ENCODE measurements around the gene TTC31. TPM values are rescaled to one million over a fixed set of nuclear protein-coding genes. Genes with fewer than 3 reads are reported as not detected.
A peak's percentile ranks its signal among the peaks of the same experiment; 100 is the strongest.

Gene TTC31
- total RNA-seq, 1 experiment from 2014 or later: 38.3 TPM

DNA sequence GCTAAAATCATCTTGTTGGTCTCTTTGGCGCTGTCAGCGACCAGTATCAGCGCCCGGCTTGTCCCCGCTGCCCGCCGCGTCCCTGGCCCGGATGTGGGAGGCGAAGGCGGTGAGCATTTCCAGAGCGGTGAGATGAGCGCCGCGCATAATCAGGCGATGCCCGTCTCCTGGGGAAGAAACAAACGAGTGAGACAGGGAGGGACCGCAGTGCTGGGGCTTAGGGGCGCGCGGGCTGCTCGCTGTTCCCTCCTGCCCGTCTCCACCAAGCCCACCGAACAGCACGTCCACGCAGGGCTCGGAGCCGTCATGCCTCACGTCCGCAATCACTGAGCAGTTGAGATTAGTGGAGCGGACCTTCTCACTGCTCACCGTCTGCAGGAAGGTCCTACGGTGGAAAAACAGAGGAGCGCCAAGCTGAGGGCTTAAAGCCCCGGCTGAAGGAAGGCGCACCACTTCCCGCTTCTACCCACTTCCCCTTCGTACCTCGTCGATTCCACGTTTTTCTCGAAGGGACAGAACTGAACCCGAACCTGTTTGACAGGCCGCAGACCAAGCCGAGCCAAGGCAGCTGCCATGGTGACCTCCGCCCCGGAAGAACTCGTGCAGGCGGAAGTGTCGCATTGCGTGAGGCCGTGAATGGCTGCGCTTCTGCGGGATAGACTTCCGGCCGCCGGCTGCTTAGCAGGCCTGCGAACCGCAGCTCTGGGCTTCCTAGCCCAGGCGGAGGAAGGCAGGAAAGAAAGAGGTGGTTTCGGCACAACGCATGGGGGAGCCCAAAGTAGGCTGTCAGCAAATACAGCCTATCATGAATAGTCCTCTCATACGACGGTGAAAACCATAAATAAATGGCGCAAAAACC is 10.6 kb upstream of the TTC31 start, which contains the start of gene MRPL53:
Gene MRPL53, minus strand, starts transcription at position 595 of the 859 bp plus-strand sequence. Its CDS starts 20 bp downstream, at position 575.
- Mint-ChIP-seq H3K27ac (peak within 1 kb of the TSS; percentile 99), H3K4me3 (peak within 1 kb of the TSS; percentile 96), H3K36me3 (peaks cover 14% of the 10 kb centered on the region), H3K9me3 (no peaks in the 10 kb centered on the region), H3K4me1 (peaks cover 11% of the 10 kb centered on the region), H3K27me3 (ENCODE audit: low read depth) (no peaks in the 10 kb centered on the region)
- ChIA-PET CTCF (interaction anchor here (1.0 to 2.7 kb wide), 6 partner anchors 10 to 137 kb away, joined by 3 to 23 read pairs (median 4); partner anchors contain the start of genes CCDC142, TTC31 and WBP1), POLR2A (interaction anchor here (0.6 to 1.5 kb wide), 7 partner anchors 8 to 222 kb away, joined by 3 to 9 read pairs (median 4); partner anchors contain the start of genes AUP1, CCDC142, HTRA2 and WBP1)
- DNase-seq (ENCODE audit: low spot score) (peak; percentile 94), ATAC-seq (peak; percentile 88)
- TF ChIP-seq, protein P1, sequence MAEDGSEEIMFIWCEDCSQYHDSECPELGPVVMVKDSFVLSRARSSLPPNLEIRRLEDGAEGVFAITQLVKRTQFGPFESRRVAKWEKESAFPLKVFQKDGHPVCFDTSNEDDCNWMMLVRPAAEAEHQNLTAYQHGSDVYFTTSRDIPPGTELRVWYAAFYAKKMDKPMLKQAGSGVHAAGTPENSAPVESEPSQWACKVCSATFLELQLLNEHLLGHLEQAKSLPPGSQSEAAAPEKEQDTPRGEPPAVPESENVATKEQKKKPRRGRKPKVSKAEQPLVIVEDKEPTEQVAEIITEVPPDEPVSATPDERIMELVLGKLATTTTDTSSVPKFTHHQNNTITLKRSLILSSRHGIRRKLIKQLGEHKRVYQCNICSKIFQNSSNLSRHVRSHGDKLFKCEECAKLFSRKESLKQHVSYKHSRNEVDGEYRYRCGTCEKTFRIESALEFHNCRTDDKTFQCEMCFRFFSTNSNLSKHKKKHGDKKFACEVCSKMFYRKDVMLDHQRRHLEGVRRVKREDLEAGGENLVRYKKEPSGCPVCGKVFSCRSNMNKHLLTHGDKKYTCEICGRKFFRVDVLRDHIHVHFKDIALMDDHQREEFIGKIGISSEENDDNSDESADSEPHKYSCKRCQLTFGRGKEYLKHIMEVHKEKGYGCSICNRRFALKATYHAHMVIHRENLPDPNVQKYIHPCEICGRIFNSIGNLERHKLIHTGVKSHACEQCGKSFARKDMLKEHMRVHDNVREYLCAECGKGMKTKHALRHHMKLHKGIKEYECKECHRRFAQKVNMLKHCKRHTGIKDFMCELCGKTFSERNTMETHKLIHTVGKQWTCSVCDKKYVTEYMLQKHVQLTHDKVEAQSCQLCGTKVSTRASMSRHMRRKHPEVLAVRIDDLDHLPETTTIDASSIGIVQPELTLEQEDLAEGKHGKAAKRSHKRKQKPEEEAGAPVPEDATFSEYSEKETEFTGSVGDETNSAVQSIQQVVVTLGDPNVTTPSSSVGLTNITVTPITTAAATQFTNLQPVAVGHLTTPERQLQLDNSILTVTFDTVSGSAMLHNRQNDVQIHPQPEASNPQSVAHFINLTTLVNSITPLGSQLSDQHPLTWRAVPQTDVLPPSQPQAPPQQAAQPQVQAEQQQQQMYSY (CRISPR knock-in tag; IDR thresholded peaks at IDR 0.05): no peak
- TF ChIP-seq GABPB1 (CRISPR knock-in tag; IDR thresholded peaks at IDR 0.05) (peak; percentile 96), ZBTB21 (CRISPR knock-in tag; IDR thresholded peaks at IDR 0.05; ENCODE audit: borderline replicate concordance) (peak; percentile 91), ATF1 (CRISPR knock-in tag; IDR thresholded peaks at IDR 0.05) (peak; percentile 91), HMGA2 (CRISPR knock-in tag; IDR thresholded peaks at IDR 0.05) (no peak), KAT7 (CRISPR knock-in tag; IDR thresholded peaks at IDR 0.05; ENCODE audit: borderline replicate concordance) (peak; percentile 92; the same call in 1 of the 2 replicates), PRRX2 (CRISPR knock-in tag; IDR thresholded peaks at IDR 0.05) (no peak), GRHL2 (CRISPR knock-in tag; IDR thresholded peaks at IDR 0.05; ENCODE audit: insufficient replicate concordance, severe bottlenecking) (no peak), ZNF396 (CRISPR knock-in tag; IDR thresholded peaks at IDR 0.05; ENCODE audit: borderline replicate concordance) (no peak), TP53 (CRISPR knock-in tag; IDR thresholded peaks at IDR 0.05) (no peak; the same call in 1 of the 2 replicates), CREM (CRISPR knock-in tag; IDR thresholded peaks at IDR 0.05) (peak; percentile 67; the same call in 1 of the 2 replicates)
- TF ChIP-seq, protein P2, sequence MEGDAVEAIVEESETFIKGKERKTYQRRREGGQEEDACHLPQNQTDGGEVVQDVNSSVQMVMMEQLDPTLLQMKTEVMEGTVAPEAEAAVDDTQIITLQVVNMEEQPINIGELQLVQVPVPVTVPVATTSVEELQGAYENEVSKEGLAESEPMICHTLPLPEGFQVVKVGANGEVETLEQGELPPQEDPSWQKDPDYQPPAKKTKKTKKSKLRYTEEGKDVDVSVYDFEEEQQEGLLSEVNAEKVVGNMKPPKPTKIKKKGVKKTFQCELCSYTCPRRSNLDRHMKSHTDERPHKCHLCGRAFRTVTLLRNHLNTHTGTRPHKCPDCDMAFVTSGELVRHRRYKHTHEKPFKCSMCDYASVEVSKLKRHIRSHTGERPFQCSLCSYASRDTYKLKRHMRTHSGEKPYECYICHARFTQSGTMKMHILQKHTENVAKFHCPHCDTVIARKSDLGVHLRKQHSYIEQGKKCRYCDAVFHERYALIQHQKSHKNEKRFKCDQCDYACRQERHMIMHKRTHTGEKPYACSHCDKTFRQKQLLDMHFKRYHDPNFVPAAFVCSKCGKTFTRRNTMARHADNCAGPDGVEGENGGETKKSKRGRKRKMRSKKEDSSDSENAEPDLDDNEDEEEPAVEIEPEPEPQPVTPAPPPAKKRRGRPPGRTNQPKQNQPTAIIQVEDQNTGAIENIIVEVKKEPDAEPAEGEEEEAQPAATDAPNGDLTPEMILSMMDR (IDR thresholded peaks at IDR 0.05): no peak
- TF ChIP-seq, protein P3, sequence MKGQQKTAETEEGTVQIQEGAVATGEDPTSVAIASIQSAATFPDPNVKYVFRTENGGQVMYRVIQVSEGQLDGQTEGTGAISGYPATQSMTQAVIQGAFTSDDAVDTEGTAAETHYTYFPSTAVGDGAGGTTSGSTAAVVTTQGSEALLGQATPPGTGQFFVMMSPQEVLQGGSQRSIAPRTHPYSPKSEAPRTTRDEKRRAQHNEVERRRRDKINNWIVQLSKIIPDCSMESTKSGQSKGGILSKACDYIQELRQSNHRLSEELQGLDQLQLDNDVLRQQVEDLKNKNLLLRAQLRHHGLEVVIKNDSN (CRISPR knock-in tag; IDR thresholded peaks at IDR 0.05): no peak; the same call in 1 of the 2 replicates
- TF ChIP-seq, protein P4, sequence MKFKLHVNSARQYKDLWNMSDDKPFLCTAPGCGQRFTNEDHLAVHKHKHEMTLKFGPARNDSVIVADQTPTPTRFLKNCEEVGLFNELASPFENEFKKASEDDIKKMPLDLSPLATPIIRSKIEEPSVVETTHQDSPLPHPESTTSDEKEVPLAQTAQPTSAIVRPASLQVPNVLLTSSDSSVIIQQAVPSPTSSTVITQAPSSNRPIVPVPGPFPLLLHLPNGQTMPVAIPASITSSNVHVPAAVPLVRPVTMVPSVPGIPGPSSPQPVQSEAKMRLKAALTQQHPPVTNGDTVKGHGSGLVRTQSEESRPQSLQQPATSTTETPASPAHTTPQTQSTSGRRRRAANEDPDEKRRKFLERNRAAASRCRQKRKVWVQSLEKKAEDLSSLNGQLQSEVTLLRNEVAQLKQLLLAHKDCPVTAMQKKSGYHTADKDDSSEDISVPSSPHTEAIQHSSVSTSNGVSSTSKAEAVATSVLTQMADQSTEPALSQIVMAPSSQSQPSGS (CRISPR knock-in tag; IDR thresholded peaks at IDR 0.05; ENCODE audit: borderline replicate concordance, low read depth): no peak
- TF ChIP-seq, protein P5, sequence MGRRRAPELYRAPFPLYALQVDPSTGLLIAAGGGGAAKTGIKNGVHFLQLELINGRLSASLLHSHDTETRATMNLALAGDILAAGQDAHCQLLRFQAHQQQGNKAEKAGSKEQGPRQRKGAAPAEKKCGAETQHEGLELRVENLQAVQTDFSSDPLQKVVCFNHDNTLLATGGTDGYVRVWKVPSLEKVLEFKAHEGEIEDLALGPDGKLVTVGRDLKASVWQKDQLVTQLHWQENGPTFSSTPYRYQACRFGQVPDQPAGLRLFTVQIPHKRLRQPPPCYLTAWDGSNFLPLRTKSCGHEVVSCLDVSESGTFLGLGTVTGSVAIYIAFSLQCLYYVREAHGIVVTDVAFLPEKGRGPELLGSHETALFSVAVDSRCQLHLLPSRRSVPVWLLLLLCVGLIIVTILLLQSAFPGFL (CRISPR knock-in tag; IDR thresholded peaks at IDR 0.05; ENCODE audit: borderline replicate concordance): peak; percentile 90; the same call in 1 of the 2 replicates
- TF ChIP-seq, protein P6, sequence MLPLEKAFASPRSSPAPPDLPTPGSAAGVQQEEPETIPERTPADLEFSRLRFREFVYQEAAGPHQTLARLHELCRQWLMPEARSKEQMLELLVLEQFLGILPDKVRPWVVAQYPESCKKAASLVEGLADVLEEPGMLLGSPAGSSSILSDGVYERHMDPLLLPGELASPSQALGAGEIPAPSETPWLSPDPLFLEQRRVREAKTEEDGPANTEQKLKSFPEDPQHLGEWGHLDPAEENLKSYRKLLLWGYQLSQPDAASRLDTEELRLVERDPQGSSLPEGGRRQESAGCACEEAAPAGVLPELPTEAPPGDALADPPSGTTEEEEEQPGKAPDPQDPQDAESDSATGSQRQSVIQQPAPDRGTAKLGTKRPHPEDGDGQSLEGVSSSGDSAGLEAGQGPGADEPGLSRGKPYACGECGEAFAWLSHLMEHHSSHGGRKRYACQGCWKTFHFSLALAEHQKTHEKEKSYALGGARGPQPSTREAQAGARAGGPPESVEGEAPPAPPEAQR (CRISPR knock-in tag; IDR thresholded peaks at IDR 0.05): no peak
- TF ChIP-seq, protein P7, sequence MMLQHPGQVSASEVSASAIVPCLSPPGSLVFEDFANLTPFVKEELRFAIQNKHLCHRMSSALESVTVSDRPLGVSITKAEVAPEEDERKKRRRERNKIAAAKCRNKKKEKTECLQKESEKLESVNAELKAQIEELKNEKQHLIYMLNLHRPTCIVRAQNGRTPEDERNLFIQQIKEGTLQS (CRISPR knock-in tag; conservative IDR thresholded peaks at IDR 0.05): no peak
- TF ChIP-seq, protein P8, sequence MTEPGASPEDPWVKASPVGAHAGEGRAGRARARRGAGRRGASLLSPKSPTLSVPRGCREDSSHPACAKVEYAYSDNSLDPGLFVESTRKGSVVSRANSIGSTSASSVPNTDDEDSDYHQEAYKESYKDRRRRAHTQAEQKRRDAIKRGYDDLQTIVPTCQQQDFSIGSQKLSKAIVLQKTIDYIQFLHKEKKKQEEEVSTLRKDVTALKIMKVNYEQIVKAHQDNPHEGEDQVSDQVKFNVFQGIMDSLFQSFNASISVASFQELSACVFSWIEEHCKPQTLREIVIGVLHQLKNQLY (CRISPR knock-in tag; IDR thresholded peaks at IDR 0.05): peak; percentile 85; the same call in 1 of the 2 replicates
- TF ChIP-seq, protein P9, sequence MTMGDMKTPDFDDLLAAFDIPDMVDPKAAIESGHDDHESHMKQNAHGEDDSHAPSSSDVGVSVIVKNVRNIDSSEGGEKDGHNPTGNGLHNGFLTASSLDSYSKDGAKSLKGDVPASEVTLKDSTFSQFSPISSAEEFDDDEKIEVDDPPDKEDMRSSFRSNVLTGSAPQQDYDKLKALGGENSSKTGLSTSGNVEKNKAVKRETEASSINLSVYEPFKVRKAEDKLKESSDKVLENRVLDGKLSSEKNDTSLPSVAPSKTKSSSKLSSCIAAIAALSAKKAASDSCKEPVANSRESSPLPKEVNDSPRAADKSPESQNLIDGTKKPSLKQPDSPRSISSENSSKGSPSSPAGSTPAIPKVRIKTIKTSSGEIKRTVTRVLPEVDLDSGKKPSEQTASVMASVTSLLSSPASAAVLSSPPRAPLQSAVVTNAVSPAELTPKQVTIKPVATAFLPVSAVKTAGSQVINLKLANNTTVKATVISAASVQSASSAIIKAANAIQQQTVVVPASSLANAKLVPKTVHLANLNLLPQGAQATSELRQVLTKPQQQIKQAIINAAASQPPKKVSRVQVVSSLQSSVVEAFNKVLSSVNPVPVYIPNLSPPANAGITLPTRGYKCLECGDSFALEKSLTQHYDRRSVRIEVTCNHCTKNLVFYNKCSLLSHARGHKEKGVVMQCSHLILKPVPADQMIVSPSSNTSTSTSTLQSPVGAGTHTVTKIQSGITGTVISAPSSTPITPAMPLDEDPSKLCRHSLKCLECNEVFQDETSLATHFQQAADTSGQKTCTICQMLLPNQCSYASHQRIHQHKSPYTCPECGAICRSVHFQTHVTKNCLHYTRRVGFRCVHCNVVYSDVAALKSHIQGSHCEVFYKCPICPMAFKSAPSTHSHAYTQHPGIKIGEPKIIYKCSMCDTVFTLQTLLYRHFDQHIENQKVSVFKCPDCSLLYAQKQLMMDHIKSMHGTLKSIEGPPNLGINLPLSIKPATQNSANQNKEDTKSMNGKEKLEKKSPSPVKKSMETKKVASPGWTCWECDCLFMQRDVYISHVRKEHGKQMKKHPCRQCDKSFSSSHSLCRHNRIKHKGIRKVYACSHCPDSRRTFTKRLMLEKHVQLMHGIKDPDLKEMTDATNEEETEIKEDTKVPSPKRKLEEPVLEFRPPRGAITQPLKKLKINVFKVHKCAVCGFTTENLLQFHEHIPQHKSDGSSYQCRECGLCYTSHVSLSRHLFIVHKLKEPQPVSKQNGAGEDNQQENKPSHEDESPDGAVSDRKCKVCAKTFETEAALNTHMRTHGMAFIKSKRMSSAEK (CRISPR knock-in tag; IDR thresholded peaks at IDR 0.05; ENCODE audit: borderline replicate concordance): no peak
